Activated naive CD4-positive, alpha-beta T cell treated with anti-CD3 and anti-CD28 coated beads for 36 hours (primary cell): Measurements from ENCODE around the gene BIRC7. TPM values are rescaled to one million over a fixed set of nuclear protein-coding genes. Genes with fewer than 3 reads are reported as not detected.

Experiments
- CTCF ChIA-PET: fragments of 350-600 bp; sonication (Branson Sonifier 250); formaldehyde crosslinking; loops from one replicate; lab custom pipeline; 2021; ENCODE audit warnings: antibody characterized with exemption; lab: Charles Lee
- DNase-seq: peaks from one replicate; pipeline ENCODE4 v3.0.0-alpha.2; 2020
- H3K27ac Mint-ChIP-seq: one replicate; pipeline ENCODE4 v1.8.0; 2021; ENCODE audit warnings: mild to moderate bottlenecking, mixed read lengths
- H3K27me3 Mint-ChIP-seq: one replicate; pipeline ENCODE4 v1.8.0; 2021; ENCODE audit warnings: low read depth, mixed read lengths
- H3K36me3 Mint-ChIP-seq: one replicate; pipeline ENCODE4 v1.8.0; 2021; ENCODE audit warnings: low read depth, mixed read lengths
- H3K4me1 Mint-ChIP-seq: one replicate; pipeline ENCODE4 v1.8.0; 2021; ENCODE audit warnings: low read depth, mixed read lengths
- H3K4me3 Mint-ChIP-seq: one replicate; pipeline ENCODE4 v1.8.0; 2021; ENCODE audit warnings: mild to moderate bottlenecking, moderate library complexity, mixed read lengths
- H3K9me3 Mint-ChIP-seq: one replicate; pipeline ENCODE4 v1.8.0; 2021; ENCODE audit warnings: mixed read lengths
- intact Hi-C: fragments of 100-400 bp; cut with micrococcal nuclease; formaldehyde crosslinking; loops from one replicate; pipeline ENCODE4 v1.15.1; 2023
- total RNA-seq, 2 experiments: library from RNA; stranded (reverse); gene quantifications; one replicate each; pipeline ENCODE4 v1.2.3, GENCODE V29; 2021

Gene BIRC7
- total RNA-seq, 2 experiments from 2014 or later = not detected

- CTCF ChIA-PET = interaction anchor here (1.6 kb wide), 1 partner anchor 61 kb away, joined by 5 read pairs; no protein-coding TSS in a partner anchor
- intact Hi-C loops = no loop called here
- peak overlapping the region; percentile 77 for H3K27ac Mint-ChIP-seq
- no peaks in the 10 kb centered on the region for H3K9me3 Mint-ChIP-seq
- H3K4me1 Mint-ChIP-seq = peaks cover 2% of the 10 kb centered on the region
- H3K4me3 Mint-ChIP-seq = peak overlapping the region; percentile 69
- DNase-seq = peak; percentile 49
- H3K27me3 Mint-ChIP-seq = no peaks in the 10 kb centered on the region
- H3K36me3 Mint-ChIP-seq = peaks cover 3% of the 10 kb centered on the region
These were observed 48.4 kb downstream of the BIRC7 start for GRCh38 chr20:63284083-63284440.

- CTCF ChIA-PET = interaction anchor here (1.6 kb wide), 1 partner anchor 61 kb away, joined by 5 read pairs; no protein-coding TSS in a partner anchor
- intact Hi-C loops = no loop called here
- Mint-ChIP-seq H3K27ac (peak overlapping the region; percentile 61), H3K36me3 (peaks cover 3% of the 10 kb centered on the region), H3K9me3 (no peaks in the 10 kb centered on the region), H3K4me3 (peak overlapping the region; percentile 74), H3K27me3 (no peaks in the 10 kb centered on the region), H3K4me1 (peaks cover 2% of the 10 kb centered on the region)
- no peak for DNase-seq
These were observed 48.8 kb downstream of the BIRC7 start for GRCh38 chr20:63284544-63284949.

- Mint-ChIP-seq H3K27me3 (no peaks in the 10 kb centered on the region), H3K4me3 (peak overlapping the region; percentile 74), H3K9me3 (no peaks in the 10 kb centered on the region), H3K36me3 (peaks cover 3% of the 10 kb centered on the region), H3K27ac (peak overlapping the region; percentile 61), H3K4me1 (peaks cover 2% of the 10 kb centered on the region)
- DNase-seq = no peak
- CTCF ChIA-PET = interaction anchor here (1.6 kb wide), 1 partner anchor 62 kb away, joined by 5 read pairs; no protein-coding TSS in a partner anchor
- intact Hi-C loops = no loop called here
These were observed 49.3 kb downstream of the BIRC7 start for GRCh38 chr20:63284981-63285524.

GRCh38 chr20:63285636-63286615 is 50.2 kb downstream of the BIRC7 start:
- Mint-ChIP-seq H3K27ac (no peak overlapping the region), H3K4me1 (peaks cover 2% of the 10 kb centered on the region), H3K4me3 (no peak overlapping the region), H3K9me3 (no peaks in the 10 kb centered on the region), H3K27me3 (no peaks in the 10 kb centered on the region), H3K36me3 (peaks cover 3% of the 10 kb centered on the region)
- intact Hi-C loops = no loop called here
- DNase-seq = no peak
- CTCF ChIA-PET = interaction anchor here (1.5 kb wide), 1 partner anchor 63 kb away, joined by 3 read pairs; no protein-coding TSS in a partner anchor

- Mint-ChIP-seq H3K27me3 (no peaks in the 10 kb centered on the region), H3K4me3 (no peak overlapping the region), H3K9me3 (no peaks in the 10 kb centered on the region), H3K4me1 (peaks cover 2% of the 10 kb centered on the region), H3K27ac (no peak overlapping the region), H3K36me3 (peaks cover 3% of the 10 kb centered on the region)
- CTCF ChIA-PET = interaction anchor here (1.5 kb wide), 1 partner anchor 64 kb away, joined by 3 read pairs; no protein-coding TSS in a partner anchor
- no peak for DNase-seq
- intact Hi-C loops = no loop called here
These were observed 51.3 kb downstream of the BIRC7 start for GRCh38 chr20:63286781-63287696.

- Mint-ChIP-seq H3K4me3 (no peak overlapping the region), H3K36me3 (peaks cover 3% of the 10 kb centered on the region), H3K27ac (no peak overlapping the region), H3K4me1 (peaks cover 2% of the 10 kb centered on the region), H3K27me3 (no peaks in the 10 kb centered on the region), H3K9me3 (no peaks in the 10 kb centered on the region)
- intact Hi-C loops = no loop called here
- no peak for DNase-seq
- CTCF ChIA-PET = interaction anchor here (1.5 kb wide), 1 partner anchor 65 kb away, joined by 3 read pairs; no protein-coding TSS in a partner anchor
These were observed 52.2 kb downstream of the BIRC7 start for GRCh38 chr20:63287697-63288580.

GRCh38 chr20:63288581-63289251 is 53.0 kb downstream of the BIRC7 start:
- DNase-seq = no peak
- Mint-ChIP-seq H3K36me3 (peaks cover 3% of the 10 kb centered on the region), H3K4me3 (no peak overlapping the region), H3K27me3 (no peaks in the 10 kb centered on the region), H3K27ac (no peak overlapping the region), H3K4me1 (peaks cover 1% of the 10 kb centered on the region), H3K9me3 (no peaks in the 10 kb centered on the region)
- intact Hi-C loops = no loop called here
- CTCF ChIA-PET = interaction anchor here (3.6 kb wide), 1 partner anchor 65 kb away, joined by 21 read pairs; no protein-coding TSS in a partner anchor

- H3K27me3 Mint-ChIP-seq = no peaks in the 10 kb centered on the region
- intact Hi-C loops = no loop called here
- peaks cover 1% of the 10 kb centered on the region for H3K36me3 Mint-ChIP-seq
- no peak overlapping the region for H3K27ac Mint-ChIP-seq
- no peak for DNase-seq
- no peaks in the 10 kb centered on the region for H3K4me1 Mint-ChIP-seq
- no peak overlapping the region for H3K4me3 Mint-ChIP-seq
- H3K9me3 Mint-ChIP-seq = no peaks in the 10 kb centered on the region
- CTCF ChIA-PET = interaction anchor here (3.6 kb wide), 1 partner anchor 66 kb away, joined by 21 read pairs; no protein-coding TSS in a partner anchor
These were observed 53.8 kb downstream of the BIRC7 start for GRCh38 chr20:63289311-63290135.
